GM19035 (cell line): ENCODE data around the gene TMEM178A.

ENCODE experiments used
- ATAC-seq: cut with Tn5 transposase; IDR thresholded peaks from one replicate; pipeline ENCODE4 v1.9.1; 2021; ENCODE audit not compliant: unreplicated experiment

Gene TMEM178A

GRCh38 chr2:39736640-39737039 lies 70.9 kb downstream of the TMEM178A start:
- no peak for ATAC-seq

- ATAC-seq = no peak
These were observed 71.9 kb downstream of the TMEM178A start for GRCh38 chr2:39737661-39738060.

GRCh38 chr2:39738936-39739335 lies 73.2 kb downstream of the TMEM178A start:
- no peak for ATAC-seq

GRCh38 chr2:39739386-39739785 lies 73.7 kb downstream of the TMEM178A start:
- no peak for ATAC-seq

GRCh38 chr2:39741871-39742270 lies 76.2 kb downstream of the TMEM178A start:
- ATAC-seq = no peak

- ATAC-seq = no peak
These were observed 77.6 kb downstream of the TMEM178A start for GRCh38 chr2:39743269-39743776.

GRCh38 chr2:39755466-39755865 lies 89.7 kb downstream of the TMEM178A start:
- no peak for ATAC-seq

GRCh38 chr2:39757156-39757555 lies 91.4 kb downstream of the TMEM178A start:
- ATAC-seq = no peak

GRCh38 chr2:39762448-39762847 lies 96.7 kb downstream of the TMEM178A start:
- ATAC-seq = no peak
